GM21737 (cell line): ENCODE results near the gene KAT2A.

Experiments used
- ATAC-seq: cut with Tn5 transposase; IDR thresholded peaks from one replicate; pipeline ENCODE4 v1.9.1; 2021; ENCODE audit warnings: mild to moderate bottlenecking, moderate library complexity; ENCODE audit not compliant: unreplicated experiment

The KAT2A gene

DNA sequence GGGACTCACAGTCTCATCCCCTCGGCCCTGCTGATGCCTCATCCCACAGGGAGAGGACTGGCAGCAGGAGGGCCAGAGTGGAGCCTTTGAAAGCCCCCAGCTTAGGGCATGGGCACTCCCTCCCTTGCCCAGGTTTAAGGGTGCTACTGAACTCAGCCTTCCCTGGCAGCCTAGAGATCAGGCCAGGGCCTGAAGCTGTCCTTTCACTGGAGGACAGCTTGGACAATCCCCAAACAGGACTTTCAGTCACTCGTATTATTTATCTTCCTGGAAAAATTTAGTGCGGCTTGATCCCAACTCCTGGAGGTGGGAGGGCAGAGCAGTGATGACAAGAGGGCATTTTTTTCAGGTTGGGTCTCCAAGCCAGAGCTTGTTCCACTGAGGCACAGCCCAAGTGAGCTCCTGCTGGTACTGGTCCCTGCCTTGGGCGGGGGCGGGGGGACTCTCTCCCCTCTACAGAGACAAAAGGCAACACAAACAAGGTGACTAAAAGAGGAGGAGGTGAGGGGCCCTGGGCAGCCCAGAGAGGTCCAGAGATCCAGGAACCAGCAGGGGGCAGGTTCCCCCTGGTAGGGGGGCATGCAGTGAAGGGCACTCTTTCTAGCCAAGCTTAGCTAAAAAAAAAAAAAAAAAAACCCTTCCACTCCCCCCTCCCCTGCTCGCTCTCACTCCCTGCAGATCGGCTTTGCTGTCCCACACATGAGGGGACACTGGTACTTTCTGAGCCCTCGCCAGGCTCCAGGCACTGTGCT is 24.6 kb downstream of the KAT2A start:
- ATAC-seq: no peak

DNA sequence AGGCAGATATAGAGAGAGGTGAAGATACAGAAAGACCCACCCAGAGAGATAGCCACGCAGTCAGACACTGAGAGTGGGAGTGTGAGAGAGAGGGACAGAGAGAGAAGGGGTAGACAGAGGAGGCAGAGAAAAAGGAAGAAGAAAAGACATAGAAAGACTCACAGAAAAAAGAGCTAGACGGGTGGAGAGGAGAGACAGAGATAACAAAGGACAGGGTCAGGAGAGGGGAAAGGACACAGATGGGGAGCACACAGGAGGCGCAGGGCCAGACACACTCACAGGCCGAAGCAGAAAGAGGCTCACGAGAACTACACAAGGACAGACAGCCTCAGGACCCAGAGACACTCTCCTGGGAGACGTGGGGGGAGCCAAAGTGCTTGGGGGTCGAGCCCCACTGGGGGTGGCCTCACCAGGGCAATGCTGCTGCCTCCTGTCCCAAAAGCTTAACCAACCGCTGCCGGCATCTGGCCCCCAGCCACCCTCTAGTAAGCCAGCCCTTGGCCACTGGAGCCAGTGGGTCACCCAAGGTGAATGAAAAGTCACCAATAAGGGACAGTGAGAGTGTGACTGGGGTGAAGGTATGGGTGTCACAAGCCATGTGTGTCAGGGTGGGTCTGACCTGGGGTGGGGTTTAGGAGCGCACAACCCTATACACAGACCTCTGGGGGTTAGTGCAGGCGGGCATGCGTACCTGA is 26.6 kb downstream of the KAT2A start:
- ATAC-seq: no peak

DNA sequence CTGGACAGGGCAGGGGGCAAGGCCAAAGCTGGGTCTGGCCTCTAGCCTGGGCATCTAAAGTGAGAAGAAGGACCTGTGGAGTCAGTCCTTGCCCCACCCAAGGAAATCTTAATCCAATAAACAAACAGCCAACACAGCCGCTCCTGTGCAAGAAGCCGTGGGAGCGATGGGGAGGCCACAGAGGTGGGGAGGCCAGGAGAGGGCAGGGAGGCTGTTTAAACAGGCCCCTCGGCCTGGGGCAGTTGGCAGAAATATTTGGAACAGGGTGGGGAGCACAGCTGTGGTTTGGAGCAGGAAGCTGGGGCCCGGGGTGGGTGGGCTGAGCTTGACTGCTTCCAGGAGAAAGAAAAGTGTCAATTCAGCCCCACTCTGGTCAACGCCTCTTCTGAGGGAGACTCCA is 28.2 kb downstream of the KAT2A start:
- ATAC-seq: no peak

DNA sequence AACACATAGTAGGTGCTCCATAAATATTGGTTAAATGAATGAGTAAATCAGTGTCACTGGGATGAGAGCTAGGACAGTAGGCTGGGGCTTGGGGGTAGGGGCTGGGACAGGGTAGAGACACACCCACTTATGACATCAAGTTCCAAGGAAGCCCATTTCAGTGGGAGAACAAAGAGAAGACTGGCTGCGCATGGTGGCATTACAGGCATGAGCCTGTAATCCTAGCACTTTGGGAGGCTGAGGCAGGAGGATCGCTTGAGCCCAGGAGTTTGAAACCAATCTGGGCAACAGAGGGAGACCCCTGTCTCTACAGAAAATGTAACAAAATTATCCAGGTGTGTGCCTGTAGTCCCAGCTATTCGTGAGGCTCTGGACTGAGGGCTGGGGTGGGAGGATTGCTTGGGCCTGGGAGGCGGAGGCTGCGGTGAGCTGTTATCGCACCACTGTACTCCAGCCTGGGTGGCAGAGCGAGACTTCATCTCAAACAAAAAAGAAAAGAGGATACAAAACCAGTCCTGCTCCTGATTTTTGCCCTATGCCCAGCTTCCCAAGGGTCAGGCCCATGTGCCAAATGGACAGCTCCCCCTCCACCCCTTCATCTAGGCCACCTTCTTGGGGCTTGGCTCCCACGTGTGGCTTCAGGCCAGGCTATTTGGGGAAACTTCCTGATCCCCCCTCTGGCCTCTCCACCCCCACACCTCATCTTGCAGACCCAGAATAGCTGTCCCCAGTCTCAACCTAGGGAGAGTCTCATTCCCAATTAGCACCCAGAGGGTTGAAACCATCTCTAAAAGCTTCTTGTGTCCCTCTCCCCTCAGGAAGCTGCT is 30.0 kb downstream of the KAT2A start:
- ATAC-seq: no peak

DNA sequence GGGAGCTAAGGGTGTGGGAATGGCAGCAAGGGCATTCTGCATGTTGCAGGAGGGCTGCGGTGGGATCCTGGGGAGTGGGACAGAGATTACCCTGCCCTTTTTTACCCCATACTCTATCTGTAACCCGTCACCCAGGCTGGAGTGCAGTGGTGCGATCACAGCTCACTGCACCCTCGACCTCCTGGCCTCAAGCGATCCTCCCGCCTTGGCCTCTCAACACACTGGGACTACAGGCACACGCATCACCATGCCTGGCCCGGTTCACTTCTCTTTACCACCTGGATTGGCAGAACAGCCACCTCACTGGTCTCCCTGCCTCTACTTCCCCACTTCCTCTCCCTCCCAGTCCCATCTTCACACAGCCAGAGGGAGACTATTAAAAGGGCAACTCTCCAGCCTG is 32.4 kb downstream of the KAT2A start:
- ATAC-seq: no peak

DNA sequence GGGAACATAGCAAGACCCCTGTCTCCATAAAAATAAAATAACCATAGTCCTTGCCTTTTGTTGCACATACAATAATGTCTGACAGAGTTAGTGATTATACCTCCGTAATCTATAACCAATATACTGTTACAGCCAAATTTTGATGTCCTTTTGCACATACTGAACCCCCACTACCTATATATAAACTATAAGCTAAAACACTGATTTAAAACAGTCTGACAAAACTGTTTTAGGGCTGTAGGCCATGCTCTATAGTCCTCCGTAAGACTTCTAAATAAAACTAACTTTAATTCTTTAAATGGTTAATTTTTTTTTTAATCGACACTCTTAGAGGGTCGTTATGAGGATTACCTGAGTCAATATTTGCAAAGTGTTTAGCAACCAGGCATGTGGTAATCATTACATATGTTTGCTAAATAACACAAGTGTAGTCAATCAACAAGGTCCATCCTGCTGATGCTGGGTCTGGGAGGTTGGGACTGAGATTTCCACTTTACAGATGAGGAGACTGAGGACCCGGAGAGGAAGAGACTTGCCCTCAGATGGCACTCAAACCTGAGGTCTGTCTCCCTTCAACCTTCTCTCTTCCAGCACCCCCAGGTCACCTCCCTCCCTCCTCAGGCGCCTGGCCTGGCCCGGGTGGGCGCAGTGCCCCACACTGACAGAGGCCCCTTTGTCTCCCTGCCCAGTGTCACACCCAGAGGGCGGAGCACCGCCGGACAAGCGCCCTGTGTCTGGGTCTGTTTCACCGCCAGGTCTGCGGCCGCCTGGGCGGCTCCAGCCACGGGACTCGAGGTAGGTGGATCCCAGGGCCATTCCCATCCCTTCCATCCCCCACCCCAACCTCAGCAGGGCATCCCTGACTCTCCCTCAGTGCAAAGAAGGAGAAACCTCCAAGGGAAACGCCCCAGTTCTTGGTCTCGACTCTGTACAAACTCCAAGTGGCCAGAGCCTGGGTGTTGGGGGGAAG is 33.1 kb downstream of the KAT2A start:
- no peak for ATAC-seq

DNA sequence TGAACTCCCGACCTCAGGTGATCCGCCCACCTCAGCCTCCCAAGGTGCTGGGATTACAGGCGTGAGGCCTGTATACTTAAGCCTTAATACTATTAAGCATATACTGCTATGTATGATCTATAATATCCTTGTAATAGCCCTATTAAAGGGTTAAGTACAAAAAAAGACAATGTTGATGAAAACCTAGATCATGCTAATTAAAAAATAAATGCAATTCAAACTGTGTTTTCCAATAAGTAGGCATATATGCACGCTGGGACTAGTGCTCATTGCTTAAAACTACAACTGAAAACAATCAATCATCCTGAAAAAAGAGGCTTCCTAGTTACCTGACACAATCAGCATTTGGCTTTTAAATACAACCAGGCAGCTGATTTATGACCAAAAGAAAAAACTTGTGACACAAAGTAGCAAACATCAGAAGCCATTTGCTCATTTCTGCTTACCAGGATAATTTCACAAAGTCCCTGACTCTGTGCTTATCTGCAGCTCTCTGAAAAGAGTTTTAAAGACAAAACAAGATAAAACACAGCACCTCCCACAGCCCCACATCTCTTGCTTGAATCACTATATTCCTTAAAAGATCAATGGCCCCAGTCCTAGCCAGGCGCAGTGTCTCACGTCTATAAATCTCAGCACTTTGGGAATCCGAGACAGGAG is 34.0 kb downstream of the KAT2A start:
- ATAC-seq: no peak

DNA sequence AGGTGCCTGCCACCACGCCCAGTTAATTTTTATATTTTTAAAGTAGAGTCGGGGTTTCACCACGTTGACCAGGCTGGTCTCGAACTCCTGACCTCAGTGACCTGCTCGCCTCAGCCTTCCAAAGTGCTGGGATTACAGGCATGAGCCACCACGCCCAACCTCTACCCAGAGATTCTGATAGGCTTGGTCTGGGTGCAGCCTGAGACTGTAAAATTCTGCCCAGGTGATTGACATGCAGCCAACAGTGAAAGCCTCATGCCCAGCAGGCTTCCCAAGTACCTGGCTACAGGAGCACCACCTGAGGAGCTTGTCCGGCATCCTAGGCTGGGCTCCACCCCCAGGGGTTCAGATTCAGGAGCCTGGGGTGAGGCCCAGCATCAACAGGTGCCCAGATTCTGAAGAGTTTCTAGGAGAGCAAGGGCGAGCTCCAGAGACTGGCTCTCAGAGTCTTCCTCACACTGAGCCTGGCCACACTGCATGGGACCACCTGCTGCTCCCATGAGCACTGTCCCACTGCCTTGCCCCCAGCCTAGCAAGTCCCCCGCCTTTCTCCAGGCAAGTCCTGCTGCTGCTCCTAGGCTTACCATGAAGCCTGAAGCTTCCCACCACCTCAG is 39.5 kb downstream of the KAT2A start:
- no peak for ATAC-seq

DNA sequence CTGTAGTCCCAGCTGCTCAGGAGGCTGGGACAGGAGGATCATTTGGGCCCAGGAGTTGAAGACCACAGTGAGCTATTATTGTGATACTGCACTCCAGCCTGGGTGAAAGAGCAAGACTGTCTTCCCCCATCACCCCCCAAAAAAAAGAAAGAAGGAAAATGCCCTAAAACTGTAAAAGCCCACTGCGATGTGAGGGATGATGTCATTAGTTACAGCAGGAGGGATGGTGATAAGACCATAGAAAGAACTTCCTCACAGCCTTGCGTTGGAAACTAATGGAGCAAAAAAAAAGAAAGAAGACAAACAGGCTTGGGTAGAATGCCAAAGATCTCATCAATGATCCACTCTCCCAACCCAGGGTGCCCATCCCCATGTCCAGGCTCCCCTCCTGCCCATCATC is 41.6 kb downstream of the KAT2A start:
- ATAC-seq: no peak

DNA sequence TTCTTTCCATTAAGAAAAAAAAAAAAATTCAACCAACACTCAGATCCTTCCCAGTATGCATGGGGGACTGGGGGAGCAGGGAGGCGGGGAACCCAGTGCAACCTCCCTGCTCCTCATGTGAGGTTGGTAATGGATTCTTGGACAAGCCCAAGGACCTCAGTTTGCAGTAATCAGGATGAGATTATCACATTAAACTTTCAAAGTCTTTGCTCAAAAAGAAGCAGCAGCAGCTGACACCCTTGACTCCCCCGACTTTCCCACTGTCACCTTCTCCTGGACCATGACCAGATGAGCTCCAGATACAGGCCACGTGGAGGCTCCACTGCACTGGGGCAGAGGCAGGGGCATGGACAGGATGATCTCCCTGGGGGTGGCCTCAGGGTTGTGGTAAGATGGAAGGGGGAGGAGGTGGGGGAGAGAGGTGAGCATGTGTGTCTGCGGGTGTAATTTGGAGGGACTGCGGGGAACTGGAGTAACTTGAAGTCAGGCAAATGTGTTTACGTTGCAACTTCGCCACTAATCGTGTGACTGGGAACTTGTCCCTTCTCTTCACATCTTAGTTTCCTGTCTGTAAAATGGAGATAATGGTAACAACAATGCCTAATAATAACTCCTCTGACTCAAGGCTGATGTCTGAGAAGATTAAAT is 42.6 kb downstream of the KAT2A start:
- no peak for ATAC-seq

DNA sequence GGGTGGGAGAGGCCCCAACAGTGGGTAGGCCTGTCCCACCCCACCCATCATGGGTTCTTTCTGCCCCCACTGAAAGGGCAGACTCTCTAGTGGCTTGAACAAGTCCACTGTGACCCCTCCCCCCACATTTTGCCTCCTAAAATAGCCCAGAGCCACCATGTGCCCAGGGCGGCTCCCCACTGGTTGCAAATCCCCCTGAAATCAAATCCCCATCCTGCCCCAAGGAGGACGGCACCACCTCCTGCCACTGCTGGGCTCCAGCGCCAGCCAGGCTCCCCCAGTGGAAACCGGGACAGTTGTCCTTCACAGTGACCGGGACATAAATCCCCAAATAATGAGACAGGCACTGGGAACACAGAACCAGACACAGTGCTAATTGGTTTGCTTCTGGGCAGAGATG is 43.4 kb downstream of the KAT2A start:
- no peak for ATAC-seq

DNA sequence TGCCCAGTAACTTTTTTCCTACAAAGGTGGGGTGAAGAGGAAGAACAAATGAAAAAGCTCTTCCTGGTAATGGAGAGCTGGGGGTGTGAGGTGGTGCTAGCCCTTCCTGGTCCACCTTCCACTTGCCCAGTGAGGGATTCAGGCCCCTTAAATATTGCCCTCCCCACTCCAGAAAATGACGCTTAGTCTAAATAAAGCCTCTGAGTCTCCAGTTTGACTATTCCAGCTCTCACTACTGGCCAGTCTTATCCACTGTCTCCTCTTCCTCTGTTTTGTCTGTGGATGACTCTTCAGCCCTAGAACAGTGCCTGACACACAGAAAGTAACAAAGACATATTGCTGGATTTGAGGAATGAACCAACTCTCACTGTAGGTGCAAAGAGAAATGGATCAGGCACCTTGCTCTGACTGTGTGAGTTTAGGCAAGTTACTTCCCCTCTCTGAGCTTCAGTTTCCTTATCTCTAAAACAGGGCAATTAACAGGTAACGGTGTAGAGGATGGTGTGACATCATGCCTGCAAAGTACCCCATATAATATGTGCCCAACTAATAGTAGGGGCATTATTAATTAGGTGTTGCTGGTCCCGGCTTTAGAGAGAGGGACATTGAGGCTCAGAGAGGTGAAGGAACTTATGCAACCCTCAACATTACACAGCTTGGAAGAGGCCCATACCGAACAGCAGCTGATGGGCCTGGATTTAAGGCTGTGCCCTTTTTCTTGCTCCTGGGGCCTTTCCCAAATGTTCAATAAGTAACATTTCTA is 44.2 kb downstream of the KAT2A start:
- no peak for ATAC-seq

DNA sequence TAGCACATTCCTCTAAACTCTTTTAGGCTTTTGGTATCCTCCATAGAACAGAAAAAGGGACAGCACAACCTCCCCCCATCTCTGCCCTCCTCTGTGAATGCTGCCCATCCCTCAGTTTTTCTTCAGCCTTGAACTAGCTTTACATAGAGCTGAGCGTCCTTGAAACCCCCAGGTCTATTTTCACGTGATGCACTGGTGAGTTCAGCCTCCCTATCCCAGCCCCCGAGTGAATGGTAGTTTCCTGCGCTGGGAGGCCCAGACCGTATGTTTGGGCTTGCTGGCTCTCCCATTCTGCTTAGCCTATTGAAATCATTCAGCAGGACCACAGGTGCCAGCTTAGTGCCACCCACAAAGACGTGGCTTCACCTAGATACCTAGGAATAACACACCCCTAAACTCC is 45.4 kb downstream of the KAT2A start:
- ATAC-seq: no peak

DNA sequence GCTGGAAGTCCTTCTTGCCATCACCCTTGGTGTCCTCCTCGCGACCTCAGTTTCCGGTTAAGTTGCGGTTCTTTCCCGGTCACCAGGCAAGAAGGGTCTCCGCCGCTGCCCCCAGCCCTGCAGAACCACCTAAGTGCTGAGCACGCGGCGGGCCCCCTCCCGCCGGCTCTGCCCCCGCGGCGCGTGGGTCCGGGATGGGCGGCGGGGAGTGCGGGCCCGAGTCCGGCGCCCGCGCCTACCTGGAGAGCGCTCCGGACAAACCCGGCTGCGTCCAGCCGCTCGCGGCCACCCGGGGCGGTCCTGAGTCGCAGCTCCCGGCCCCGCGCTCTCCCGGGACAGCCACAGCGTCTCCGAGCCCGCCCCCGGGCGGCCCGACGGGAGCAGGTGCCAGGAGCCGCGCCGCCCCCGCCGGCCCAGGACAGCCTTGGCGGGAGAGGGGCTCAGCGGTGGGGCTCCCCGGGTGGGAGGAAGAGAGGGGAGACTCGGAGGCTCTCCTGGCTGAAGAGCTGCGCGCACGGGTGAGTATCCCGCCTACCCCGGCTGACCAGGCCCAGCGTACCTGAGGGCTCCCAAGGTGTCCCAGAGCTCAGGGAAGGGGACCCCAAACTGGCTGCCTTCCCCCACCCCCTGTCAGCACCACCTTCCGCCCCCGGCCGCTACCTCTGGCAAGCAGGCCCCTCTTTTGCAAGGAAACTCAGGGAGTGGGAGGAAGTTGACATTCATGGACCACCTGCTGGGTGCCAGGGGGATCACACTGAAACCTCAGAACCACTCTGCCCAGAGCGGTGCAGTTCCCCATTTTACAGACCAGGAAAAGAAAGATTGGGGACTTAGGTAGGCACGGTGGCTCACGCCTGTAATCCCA is 48.6 kb downstream of the KAT2A start:
- ATAC-seq: no peak

DNA sequence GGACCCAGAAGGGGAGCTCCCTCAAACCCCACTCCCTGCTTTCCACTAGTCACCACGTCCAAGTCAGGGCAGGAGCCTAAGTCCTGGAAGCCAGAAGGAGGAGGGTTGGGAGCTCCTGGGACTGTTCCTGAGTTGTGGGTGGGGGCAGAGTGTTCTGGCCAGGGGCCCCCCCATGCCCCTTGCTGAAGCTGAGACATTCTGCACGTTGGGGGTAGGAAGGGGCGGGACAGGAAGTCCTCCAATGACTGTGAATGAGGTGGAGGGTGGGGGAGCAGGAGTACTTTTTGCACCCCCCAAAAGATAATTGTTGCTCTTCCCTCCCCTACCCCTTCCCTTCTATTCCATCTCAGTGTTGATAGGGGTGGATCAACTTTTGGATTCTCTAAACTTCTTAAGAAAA is 49.4 kb downstream of the KAT2A start:
- no peak for ATAC-seq

DNA sequence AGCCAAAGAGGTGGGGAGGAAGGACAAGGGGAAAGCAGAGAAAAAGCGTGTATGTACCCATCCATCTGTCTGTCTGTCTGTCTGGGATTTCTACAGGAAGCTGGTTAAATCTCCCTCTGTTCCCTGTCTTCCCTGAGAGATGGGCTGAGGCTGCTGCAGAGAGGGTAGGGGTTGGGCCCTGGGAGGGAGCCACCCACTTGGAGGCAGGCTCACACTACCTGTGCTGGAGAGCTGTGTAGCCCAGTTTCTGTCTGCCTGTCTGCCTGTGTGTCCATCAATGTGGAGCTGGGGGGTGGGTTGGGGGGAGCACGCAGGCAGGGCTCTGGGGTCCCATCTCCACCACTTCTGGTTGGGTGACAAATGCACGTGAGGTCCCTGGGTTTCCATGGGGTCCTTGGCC is 52.2 kb downstream of the KAT2A start:
- no peak for ATAC-seq

DNA sequence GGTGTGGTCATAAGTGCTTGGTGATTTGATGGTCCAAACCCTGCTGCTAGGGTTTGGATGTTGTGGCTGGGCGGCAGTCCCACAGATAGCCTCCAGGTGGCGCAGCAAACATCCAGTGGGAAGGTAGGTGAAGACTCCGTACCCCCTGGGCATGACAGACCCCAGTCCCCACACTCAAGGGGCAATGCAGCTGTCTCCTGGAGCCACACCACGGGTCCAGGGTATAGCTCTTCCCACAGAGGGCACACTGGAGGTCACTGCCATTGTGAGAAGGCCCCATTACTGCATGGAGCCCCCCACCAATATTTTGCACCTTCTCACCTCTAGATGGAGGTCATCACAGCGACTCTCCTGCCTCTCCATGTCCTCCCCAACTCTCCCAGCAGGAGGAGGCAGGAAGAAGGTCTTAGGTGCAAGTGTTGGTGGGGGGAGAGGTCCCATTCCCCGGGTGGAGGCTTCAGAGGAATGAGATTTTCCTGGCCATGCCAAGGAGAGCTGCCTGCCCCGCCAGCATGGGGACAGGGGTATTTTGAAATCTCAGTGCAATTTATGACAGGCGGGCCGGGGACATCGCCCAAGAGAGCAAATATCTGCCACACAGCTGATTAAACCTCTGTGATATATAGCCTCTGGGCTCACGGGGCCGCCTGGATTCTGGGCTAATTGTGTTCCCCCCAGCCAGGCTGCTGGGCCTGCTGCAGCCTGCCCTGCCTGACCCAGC is 53.6 kb downstream of the KAT2A start:
- ATAC-seq: no peak
